SH-SY5Y (cell line): ENCODE results near the gene ROBO2.

Experiments
- GATA2 ChIP-seq: IDR thresholded peaks from 2 replicates; pipeline ENCODE4 v1.6.1; 2011; ENCODE audit warnings: mild to moderate bottlenecking, low read depth, low read length
- GATA3 ChIP-seq: IDR thresholded peaks from 2 replicates; pipeline ENCODE4 v1.6.1; 2011; ENCODE audit warnings: low read depth, mild to moderate bottlenecking, low read length, moderate library complexity

The ROBO2 gene

GRCh38 chr3:77160931-77161497, 121.1 kb downstream of the ROBO2 start:
- TF ChIP-seq GATA2 (no peak), GATA3 (no peak)

GRCh38 chr3:77169823-77170222, 129.9 kb downstream of the ROBO2 start:
- no peak for TF ChIP-seq GATA2
- TF ChIP-seq GATA3, result no peak

- TF ChIP-seq GATA2 (peak; percentile 95), GATA3 (peak; percentile 94)
Observed at GRCh38 chr3:77171026-77171425, 131.1 kb downstream of the ROBO2 start.

- TF ChIP-seq GATA3, result no peak
- TF ChIP-seq GATA2, result no peak
Observed at GRCh38 chr3:77179762-77180161, 139.9 kb downstream of the ROBO2 start.

- TF ChIP-seq GATA3 (no peak), GATA2 (no peak)
Observed at GRCh38 chr3:77182341-77182740, 142.4 kb downstream of the ROBO2 start.

GRCh38 chr3:77186319-77186718, 146.4 kb downstream of the ROBO2 start:
- no peak for TF ChIP-seq GATA2
- TF ChIP-seq GATA3, result no peak

GRCh38 chr3:77186728-77187127, 146.8 kb downstream of the ROBO2 start:
- TF ChIP-seq GATA3 (no peak), GATA2 (no peak)

- TF ChIP-seq GATA3 (no peak), GATA2 (no peak)
Observed at GRCh38 chr3:77188210-77188609, 148.3 kb downstream of the ROBO2 start.

- TF ChIP-seq GATA2 (no peak), GATA3 (no peak)
Observed at GRCh38 chr3:77189258-77189657, 149.4 kb downstream of the ROBO2 start.

GRCh38 chr3:77189684-77190083, 149.8 kb downstream of the ROBO2 start:
- TF ChIP-seq GATA2 (no peak), GATA3 (no peak)

- TF ChIP-seq GATA2 (no peak), GATA3 (no peak)
Observed at GRCh38 chr3:77190374-77190773, 150.5 kb downstream of the ROBO2 start.

GRCh38 chr3:77191014-77191413, 151.1 kb downstream of the ROBO2 start:
- TF ChIP-seq GATA3 (no peak), GATA2 (no peak)

- TF ChIP-seq GATA2, result no peak
- TF ChIP-seq GATA3, result no peak
Observed at GRCh38 chr3:77191640-77192039, 151.7 kb downstream of the ROBO2 start.

GRCh38 chr3:77195766-77196545, 156.1 kb downstream of the ROBO2 start:
- TF ChIP-seq GATA2 (no peak), GATA3 (no peak)

- no peak for TF ChIP-seq GATA3
- TF ChIP-seq GATA2, result no peak
Observed at GRCh38 chr3:77197408-77197807, 157.5 kb downstream of the ROBO2 start.
